ENCODE data around the gene SNCG. TPM values are rescaled to one million over a fixed set of nuclear protein-coding genes. Genes with fewer than 3 reads are reported as not detected.

SNCG gene
- total and polyA plus RNA-seq, 2 experiments from 2014 or later, result 4.0 to 17.0 TPM

DNA sequence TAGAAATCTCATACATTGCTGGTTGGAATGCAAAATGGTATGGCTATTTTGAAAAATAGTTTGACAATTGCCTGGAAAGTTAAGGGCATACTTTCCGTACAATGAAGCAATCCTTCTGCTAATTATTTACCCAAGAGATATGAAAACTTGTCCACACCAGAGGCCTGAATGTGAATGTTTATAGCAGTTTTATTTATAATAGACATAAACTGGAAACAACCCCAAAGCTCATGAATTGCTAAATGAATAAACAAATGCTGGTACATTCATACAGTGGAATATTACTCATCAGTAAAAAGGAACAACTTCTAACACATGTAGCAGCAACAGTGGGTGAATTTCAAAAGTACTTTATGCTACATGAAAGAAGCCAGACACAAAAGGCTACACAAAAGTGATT lies 43.7 kb upstream of the SNCG start (continued):
- TF ChIP-seq CTCF (conservative IDR thresholded peaks at IDR 0.05; ENCODE audit: low read depth in 2 of 2) (no peak), EZH2 (IDR thresholded peaks at IDR 0.05; ENCODE audit: low read depth, unreplicated experiment) (no peak), ETS1 (IDR thresholded peaks at IDR 0.05) (no peak), NANOG (IDR thresholded peaks at IDR 0.05; ENCODE audit: borderline replicate concordance) (no peak), REST (IDR thresholded peaks at IDR 0.05; ENCODE audit: unreplicated experiment) (no peak), ZNF114 (CRISPR knock-in tag; IDR thresholded peaks at IDR 0.05) (no peak), STAT1 (IDR thresholded peaks at IDR 0.05; ENCODE audit: unreplicated experiment) (no peak), CREB1 (CRISPR knock-in tag; IDR thresholded peaks at IDR 0.05; ENCODE audit: low read depth) (no peak), JUNB (IDR thresholded peaks at IDR 0.05; ENCODE audit: unreplicated experiment) (no peak), ZNF331 (CRISPR knock-in tag; IDR thresholded peaks at IDR 0.05; ENCODE audit: low read depth) (no peak)

GRCh38 chr10:86918022-86918471 lies 40.4 kb upstream of the SNCG start:
- Mint-ChIP-seq H3K4me3 (no peak overlapping the region), H3K9me3 (no peaks in the 10 kb centered on the region), H3K27ac (peak overlapping the region; percentile 88), H3K4me1 (no peaks in the 10 kb centered on the region), H3K36me3 (ENCODE audit: low read depth) (peaks cover 85% of the 10 kb centered on the region), H3K27me3 (ENCODE audit: insufficient read depth, low read depth, poor library complexity) (peaks cover 3% of the 10 kb centered on the region)
- Histone ChIP-seq H3K4me1 (ENCODE audit: insufficient read depth) (no peaks in the 10 kb centered on the region), H3K27ac (ENCODE audit: low read depth) (peak overlapping the region; percentile 52; the same call in 1 of the 2 replicates), H3F3A (replicated peaks; ENCODE audit: low read depth) (peaks cover 7% of the 10 kb centered on the region; the same call in 1 of the 2 replicates), H3K27me3 (ENCODE audit: insufficient read depth) (no peaks in the 10 kb centered on the region), H3K4me2 (no peak overlapping the region), H4K20me1 (replicated peaks; ENCODE audit: insufficient read depth) (peaks cover 13% of the 10 kb centered on the region; the same call in 1 of the 2 replicates), H3K79me2 (replicated peaks; ENCODE audit: insufficient read depth) (no peaks in the 10 kb centered on the region), H3K36me3 (ENCODE audit: insufficient read depth) (peaks cover 82% of the 10 kb centered on the region), H2AFZ (no peak overlapping the region), H3K9me2 (ENCODE audit: insufficient read depth) (no peaks in the 10 kb centered on the region), H3K4me3 (no peak overlapping the region)
- TF ChIP-seq ZNF114 (CRISPR knock-in tag; IDR thresholded peaks at IDR 0.05), result no peak
- no peak for TF ChIP-seq NANOG (IDR thresholded peaks at IDR 0.05; ENCODE audit: borderline replicate concordance)
- no peak for TF ChIP-seq EZH2phosphoT487 (IDR thresholded peaks at IDR 0.05; ENCODE audit: unreplicated experiment)
- no peak for TF ChIP-seq STAT1 (IDR thresholded peaks at IDR 0.05; ENCODE audit: unreplicated experiment)
- TF ChIP-seq REST (IDR thresholded peaks at IDR 0.05; ENCODE audit: unreplicated experiment), result no peak
- no peak for TF ChIP-seq CTCF (conservative IDR thresholded peaks at IDR 0.05; ENCODE audit: low read depth in 2 of 2)
- no peak for ATAC-seq
- no peak for DNase-seq (ENCODE audit: low spot score)
